ENCODE results near the gene NKD2. TPM values are rescaled to one million over a fixed set of nuclear protein-coding genes. Genes with fewer than 3 reads are reported as not detected.
"Not testable (repeated sequence)": the region's sequence is repeated elsewhere in the genome, so short reads cannot be mapped to it uniquely, and the experiment has no call there.

NKD2 gene
- total RNA-seq, 1 donor from 2014 or later, result 0.26 TPM

GRCh38 chr5:999032-999501 lies 9.5 kb upstream of the NKD2 start:
- FAIRE-seq, result no peak
- Histone ChIP-seq H3K27me3 (ENCODE audit: control insufficient read depth, insufficient read depth, low read length) (peaks cover 5% of the 10 kb centered on the region), H3K4me3 (ENCODE audit: low read depth, low read length) (no peak overlapping the region), H3K36me3 (ENCODE audit: control insufficient read depth, insufficient read depth, low read length) (no peaks in the 10 kb centered on the region)
- TF ChIP-seq CTCF (IDR thresholded peaks at IDR 0.05; ENCODE audit: insufficient read depth, low read length, severe bottlenecking), result no peak
- no peak for DNase-seq (ENCODE audit: low read depth)

- no peak overlapping the region for H3K4me3 ChIP-seq (ENCODE audit: low read depth, low read length)
- TF ChIP-seq CTCF (IDR thresholded peaks at IDR 0.05; ENCODE audit: insufficient read depth, low read length, severe bottlenecking), result no peak
- DNase-seq (ENCODE audit: low read depth), result no peak
- H3K36me3 ChIP-seq (ENCODE audit: control insufficient read depth, insufficient read depth, low read length), result no peaks in the 10 kb centered on the region
- FAIRE-seq, result no peak
- H3K27me3 ChIP-seq (ENCODE audit: control insufficient read depth, insufficient read depth, low read length), result peaks cover 5% of the 10 kb centered on the region
Observed at GRCh38 chr5:999724-1000123, 8.9 kb upstream of the NKD2 start.

- TF ChIP-seq CTCF (IDR thresholded peaks at IDR 0.05; ENCODE audit: insufficient read depth, low read length, severe bottlenecking), result no peak
- Histone ChIP-seq H3K4me3 (ENCODE audit: low read depth, low read length) (no peak overlapping the region), H3K27me3 (ENCODE audit: control insufficient read depth, insufficient read depth, low read length) (peaks cover 10% of the 10 kb centered on the region), H3K36me3 (ENCODE audit: control insufficient read depth, insufficient read depth, low read length) (no peaks in the 10 kb centered on the region)
- no peak for FAIRE-seq
- no peak for DNase-seq (ENCODE audit: low read depth)
Observed at GRCh38 chr5:1000329-1000728, 8.3 kb upstream of the NKD2 start.

DNA sequence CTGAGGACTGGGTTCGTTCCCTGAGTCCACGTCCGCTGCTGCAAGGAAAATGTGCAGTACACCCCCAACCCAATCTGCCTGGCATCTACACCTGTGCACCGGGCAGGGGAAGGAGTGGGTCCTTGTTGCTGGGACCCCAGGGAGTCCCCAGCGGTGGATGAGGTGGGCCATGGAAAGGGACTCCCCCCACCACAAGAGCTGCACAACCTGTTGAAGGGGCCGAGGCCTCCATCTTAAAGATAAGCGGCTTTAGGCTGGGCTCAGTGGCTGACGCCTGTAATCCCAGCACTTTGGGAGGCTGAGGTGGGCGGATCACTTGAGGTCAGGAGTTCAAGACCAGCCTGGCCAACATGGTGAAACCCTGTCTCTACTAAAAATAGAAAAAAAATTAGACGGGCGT lies 7.8 kb upstream of the NKD2 start:
- not testable (repeated sequence) for H3K4me3 ChIP-seq (ENCODE audit: low read depth, low read length); FAIRE-seq; H3K36me3 ChIP-seq (ENCODE audit: control insufficient read depth, insufficient read depth, low read length); DNase-seq (ENCODE audit: low read depth)
- H3K27me3 ChIP-seq (ENCODE audit: control insufficient read depth, insufficient read depth, low read length), result peaks cover 13% of the 10 kb centered on the region

DNA sequence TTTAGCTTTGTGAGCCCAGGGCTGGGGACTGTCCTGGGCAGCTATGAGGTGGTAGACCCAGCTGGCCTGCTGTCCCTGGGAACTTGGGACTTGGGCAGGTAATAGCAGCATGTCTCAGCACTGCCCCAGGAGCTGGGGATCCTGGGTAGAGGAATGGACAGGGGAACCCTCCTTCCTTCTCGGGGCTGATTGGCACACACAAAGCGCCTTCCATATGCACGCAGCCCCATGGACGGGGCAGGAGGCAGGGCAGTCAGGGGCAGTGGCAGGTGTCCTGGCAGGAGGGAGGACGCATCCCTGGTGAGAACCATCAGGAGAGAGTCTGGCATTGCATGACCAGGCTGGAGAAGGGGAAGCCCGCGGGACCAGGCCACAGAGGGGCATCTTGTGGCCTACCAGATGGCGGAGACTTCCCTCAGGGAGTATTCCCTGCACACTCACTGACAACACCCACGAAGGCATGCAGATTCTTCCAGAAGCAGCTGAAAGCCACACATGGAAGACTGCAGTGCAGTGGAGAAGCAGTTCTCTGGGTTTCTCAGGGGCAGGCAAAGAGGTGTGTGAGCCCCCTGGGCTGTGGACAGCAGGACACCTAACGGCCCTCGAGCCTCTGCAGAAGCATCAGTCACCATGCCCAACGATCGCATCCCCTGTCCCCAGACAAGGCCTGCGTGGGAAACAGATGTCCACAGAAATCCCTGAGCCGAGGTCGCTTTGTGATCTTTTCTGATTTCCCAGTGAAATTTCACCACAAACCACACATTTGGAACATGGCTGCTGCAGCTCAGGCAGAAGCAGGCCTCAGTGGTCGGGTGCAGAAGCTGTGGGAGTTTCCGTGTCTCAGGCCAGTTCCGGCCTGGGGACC lies 7.0 kb upstream of the NKD2 start:
- FAIRE-seq, result no peak
- H3K4me3 ChIP-seq (ENCODE audit: low read depth, low read length), result no peak overlapping the region
- DNase-seq (ENCODE audit: low read depth), result no peak
- no peaks in the 10 kb centered on the region for H3K36me3 ChIP-seq (ENCODE audit: control insufficient read depth, insufficient read depth, low read length)
- no peak for TF ChIP-seq CTCF (IDR thresholded peaks at IDR 0.05; ENCODE audit: insufficient read depth, low read length, severe bottlenecking)
- peaks cover 16% of the 10 kb centered on the region for H3K27me3 ChIP-seq (ENCODE audit: control insufficient read depth, insufficient read depth, low read length)

DNA sequence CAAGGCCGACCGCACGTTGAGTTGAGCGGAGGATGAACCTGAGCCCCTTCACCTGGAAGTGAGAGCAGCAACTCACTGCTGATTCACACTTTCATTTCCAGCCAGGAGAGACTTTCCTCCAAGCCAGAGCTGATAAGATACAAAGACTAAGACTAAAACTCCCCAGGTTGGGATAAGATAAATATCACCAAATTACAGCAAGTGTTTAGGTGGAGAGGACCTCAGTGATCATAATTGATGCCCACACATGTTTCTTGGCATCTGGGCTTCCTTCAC lies 6.4 kb upstream of the NKD2 start:
- DNase-seq (ENCODE audit: low read depth) (no peak), FAIRE-seq (no peak)
- no peaks in the 10 kb centered on the region for H3K36me3 ChIP-seq (ENCODE audit: control insufficient read depth, insufficient read depth, low read length)
- no peak for TF ChIP-seq CTCF (IDR thresholded peaks at IDR 0.05; ENCODE audit: insufficient read depth, low read length, severe bottlenecking)
- H3K4me3 ChIP-seq (ENCODE audit: low read depth, low read length), result no peak overlapping the region
- peaks cover 21% of the 10 kb centered on the region for H3K27me3 ChIP-seq (ENCODE audit: control insufficient read depth, insufficient read depth, low read length)
